Type B pancreatic cell (in vitro differentiated cells): Measurements from ENCODE around the gene NETO1. TPM values are rescaled to one million over a fixed set of nuclear protein-coding genes. Genes with fewer than 3 reads are reported as not detected.

Experiments
- DNase-seq: peaks from one replicate; pipeline ENCODE4 v3.0.0; 2021; ENCODE audit warnings: mixed read lengths; ENCODE audit not compliant: unreplicated experiment; ENCODE audit errors: extremely low spot score
- H3K27ac Mint-ChIP-seq: 2 replicates; pipeline ENCODE4 v1.8.0; 2021; ENCODE audit warnings: mild to moderate bottlenecking, mixed read lengths
- H3K27me3 Mint-ChIP-seq: 2 replicates; pipeline ENCODE4 v1.8.0; 2021; ENCODE audit warnings: mixed read lengths
- H3K36me3 Mint-ChIP-seq: 2 replicates; pipeline ENCODE4 v1.8.0; 2021; ENCODE audit warnings: mixed read lengths
- H3K4me1 Mint-ChIP-seq: one replicate; pipeline ENCODE4 v1.8.0; 2021; ENCODE audit warnings: mixed read lengths; ENCODE audit not compliant: unreplicated experiment
- H3K4me3 Mint-ChIP-seq: 2 replicates; pipeline ENCODE4 v1.8.0; 2021; ENCODE audit warnings: mild to moderate bottlenecking, mixed read lengths
- H3K9me3 Mint-ChIP-seq: 2 replicates; pipeline ENCODE4 v1.8.0; 2021; ENCODE audit warnings: mixed read lengths
- CTCF ChIP-seq: fragments of 200-600 bp; sonication (generic); conservative IDR thresholded peaks from 2 replicates; pipeline ENCODE4 v1.5.0; 2021; ENCODE audit warnings: antibody characterized with exemption, mild to moderate bottlenecking
- total RNA-seq: library from RNA; stranded (reverse); gene quantifications from 2 replicates; pipeline ENCODE4 v1.2.1, GENCODE V29; 2021; ENCODE audit warnings: low replicate concordance

NETO1 gene
- total RNA-seq, 1 donor from 2014 or later, result 7.0 TPM

- Mint-ChIP-seq H3K4me3 (no peak overlapping the region), H3K27me3 (peaks cover 5% of the 10 kb centered on the region), H3K36me3 (no peaks in the 10 kb centered on the region), H3K9me3 (no peaks in the 10 kb centered on the region), H3K4me1 (no peaks in the 10 kb centered on the region), H3K27ac (no peak overlapping the region)
- peak; percentile 91 for TF ChIP-seq CTCF
- no peak for DNase-seq
These were observed 105.2 kb downstream of the NETO1 start for GRCh38 chr18:72762515-72763122.

GRCh38 chr18:72752220-72752619, 115.6 kb downstream of the NETO1 start:
- H3K27ac Mint-ChIP-seq, result no peak overlapping the region
- no peaks in the 10 kb centered on the region for H3K9me3 Mint-ChIP-seq
- H3K27me3 Mint-ChIP-seq, result no peaks in the 10 kb centered on the region
- no peaks in the 10 kb centered on the region for H3K36me3 Mint-ChIP-seq
- no peaks in the 10 kb centered on the region for H3K4me1 Mint-ChIP-seq
- no peak for TF ChIP-seq CTCF
- no peak overlapping the region for H3K4me3 Mint-ChIP-seq
- no peak for DNase-seq

GRCh38 chr18:72742002-72742401, 125.8 kb downstream of the NETO1 start:
- no peaks in the 10 kb centered on the region for H3K27me3 Mint-ChIP-seq
- DNase-seq, result no peak
- no peaks in the 10 kb centered on the region for H3K4me1 Mint-ChIP-seq
- H3K27ac Mint-ChIP-seq, result no peak overlapping the region
- no peaks in the 10 kb centered on the region for H3K9me3 Mint-ChIP-seq
- no peaks in the 10 kb centered on the region for H3K36me3 Mint-ChIP-seq
- H3K4me3 Mint-ChIP-seq, result no peak overlapping the region
- no peak for TF ChIP-seq CTCF

- no peaks in the 10 kb centered on the region for H3K9me3 Mint-ChIP-seq
- H3K4me3 Mint-ChIP-seq, result no peak overlapping the region
These were observed 129.7 kb downstream of the NETO1 start for GRCh38 chr18:72738136-72738535.

GRCh38 chr18:72727776-72728175, 140.0 kb downstream of the NETO1 start:
- no peaks in the 10 kb centered on the region for H3K9me3 Mint-ChIP-seq
- no peak for TF ChIP-seq CTCF
- no peak for DNase-seq
- H3K4me1 Mint-ChIP-seq, result no peaks in the 10 kb centered on the region
- no peak overlapping the region for H3K4me3 Mint-ChIP-seq
- H3K27me3 Mint-ChIP-seq, result no peaks in the 10 kb centered on the region
- H3K36me3 Mint-ChIP-seq, result no peaks in the 10 kb centered on the region
- H3K27ac Mint-ChIP-seq, result no peak overlapping the region

More at GRCh38 chr18:72738136-72738535, 129.7 kb downstream of the NETO1 start:
- no peak for DNase-seq
- Mint-ChIP-seq H3K27me3 (no peaks in the 10 kb centered on the region), H3K36me3 (no peaks in the 10 kb centered on the region), H3K27ac (no peak overlapping the region), H3K4me1 (no peaks in the 10 kb centered on the region)
- no peak for TF ChIP-seq CTCF
